HG03521 (cell line): ENCODE data around the gene EID2B.

ENCODE experiments used
- ATAC-seq: cut with Tn5 transposase; IDR thresholded peaks from one replicate; pipeline ENCODE4 v1.9.1; 2021; ENCODE audit warnings: mild to moderate bottlenecking, moderate library complexity; ENCODE audit not compliant: unreplicated experiment

The EID2B gene

DNA sequence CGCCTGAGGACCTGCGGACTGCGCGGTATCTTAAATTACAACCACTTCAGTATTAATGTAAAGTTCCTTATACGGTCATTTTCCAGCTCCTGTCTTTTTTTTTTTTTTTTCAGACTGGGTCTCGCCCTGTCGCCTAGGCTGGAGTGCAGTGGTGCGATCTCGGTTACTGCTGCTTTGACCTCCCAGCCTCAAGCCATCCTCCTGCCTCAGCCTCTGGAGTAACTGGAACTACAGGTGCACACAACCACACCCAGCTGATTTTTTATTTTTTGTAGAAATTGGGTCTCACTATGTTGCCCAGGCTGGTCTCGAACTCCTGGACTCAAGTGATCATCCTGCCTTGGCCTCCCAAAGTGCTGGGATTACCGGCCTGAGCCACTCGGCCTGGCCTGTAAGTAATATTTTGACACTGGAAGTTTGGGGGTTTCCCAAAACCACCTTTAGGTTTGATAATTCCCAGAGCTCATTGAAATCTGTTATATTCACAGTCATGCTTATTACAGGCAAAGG is 406 bp upstream of the EID2B start:
- no peak for ATAC-seq

DNA sequence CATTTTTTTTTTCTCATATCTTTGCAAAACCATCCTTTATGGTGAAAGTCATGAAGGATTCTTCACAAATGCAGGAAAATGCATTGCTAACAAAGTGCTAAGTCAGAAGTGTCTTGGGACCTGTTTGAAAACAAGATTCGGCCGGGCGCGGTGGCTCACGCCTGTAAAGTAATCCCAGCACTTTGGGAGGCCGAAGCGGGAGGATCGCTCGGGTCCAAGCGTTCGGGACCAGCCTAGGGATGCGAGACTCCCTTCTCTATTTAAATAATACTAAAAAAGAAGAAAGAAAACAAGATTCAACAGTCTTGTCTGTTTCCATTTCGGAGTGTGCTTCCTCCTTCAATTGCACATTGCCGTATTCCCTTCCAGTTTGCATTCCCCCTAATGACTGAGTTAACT is 819 bp downstream of the EID2B start:
- no peak for ATAC-seq

DNA sequence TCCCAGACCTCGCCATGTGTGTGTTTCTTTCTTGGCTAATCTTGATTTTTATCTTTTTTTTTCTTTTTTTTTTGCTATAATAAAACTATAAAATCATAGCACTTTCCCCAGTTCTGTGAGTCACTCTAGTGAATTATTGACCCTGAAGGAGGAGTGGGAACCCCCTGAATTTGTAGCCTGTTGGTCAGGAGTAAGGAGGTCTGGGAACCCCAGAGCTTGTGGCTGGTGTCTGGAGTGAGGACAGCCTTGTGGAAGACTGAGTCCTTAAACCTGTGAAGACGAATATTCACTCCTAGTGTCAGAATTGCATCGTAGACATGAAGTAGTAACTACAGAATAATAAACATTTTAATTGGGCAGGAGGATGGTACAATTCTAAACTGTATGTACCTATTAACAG is 7.4 kb downstream of the EID2B start:
- no peak for ATAC-seq

DNA sequence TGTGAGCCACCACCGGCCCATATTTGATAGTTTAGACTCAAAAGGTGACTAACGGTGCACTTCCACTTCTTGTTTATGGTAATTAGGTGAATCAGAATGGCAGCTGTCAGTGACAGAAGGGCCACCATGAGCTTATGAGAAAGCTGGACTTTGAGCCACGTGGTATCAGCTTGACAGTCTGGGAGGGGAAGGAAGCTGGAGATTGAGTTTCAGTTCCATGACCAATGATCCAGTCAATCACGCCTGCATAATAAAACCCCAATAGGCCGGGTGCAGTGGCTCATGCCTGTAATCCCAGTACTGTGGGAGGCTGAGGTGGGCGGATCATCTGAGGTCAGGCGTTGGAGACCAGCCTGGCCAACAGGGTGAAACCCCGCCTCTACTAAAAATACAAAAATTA is 8.2 kb downstream of the EID2B start:
- no peak for ATAC-seq

DNA sequence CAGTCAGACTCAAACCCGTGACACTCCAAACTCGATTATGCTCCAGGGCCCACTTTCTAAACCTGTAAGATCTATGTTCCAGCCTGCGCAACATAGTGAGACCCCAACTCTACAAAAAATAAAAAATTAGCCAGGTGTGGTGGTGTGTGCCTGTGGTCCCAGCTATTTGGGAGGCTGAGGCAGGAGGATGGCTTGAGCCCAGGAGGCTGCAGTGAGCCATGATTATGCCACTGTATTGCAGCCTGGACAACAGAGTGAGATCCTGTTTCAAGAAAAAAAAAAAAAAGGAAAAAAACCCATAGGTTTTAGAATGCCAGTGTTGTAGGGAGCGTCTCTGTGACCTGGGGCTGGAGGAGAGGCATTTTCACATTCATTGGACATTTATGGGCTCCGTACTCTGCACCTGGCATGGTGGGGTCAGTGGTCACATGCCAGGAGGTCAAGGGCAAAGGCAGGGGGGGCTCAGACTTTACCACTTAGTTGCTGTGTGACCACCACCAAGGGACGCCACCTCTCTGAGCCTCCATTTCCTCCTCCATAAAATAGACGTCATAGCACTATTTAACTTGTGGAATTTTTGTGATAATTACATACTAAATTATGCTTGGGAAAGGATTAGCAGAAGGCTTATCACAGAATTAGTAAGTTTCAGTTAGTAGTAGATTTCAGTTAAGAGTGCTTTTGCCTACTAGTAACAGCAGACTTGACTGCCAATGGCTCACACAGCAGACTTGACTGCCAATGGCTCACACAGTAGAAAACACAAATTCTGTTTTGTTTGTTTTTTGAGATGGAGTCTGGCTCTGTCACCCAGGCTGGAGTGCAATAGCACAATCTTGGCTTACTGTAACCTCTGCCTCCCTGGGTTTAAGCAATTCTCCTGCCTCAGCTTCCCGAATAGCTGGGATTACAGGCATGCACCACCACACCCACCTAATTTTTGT is 11.8 kb downstream of the EID2B start:
- no peak for ATAC-seq

DNA sequence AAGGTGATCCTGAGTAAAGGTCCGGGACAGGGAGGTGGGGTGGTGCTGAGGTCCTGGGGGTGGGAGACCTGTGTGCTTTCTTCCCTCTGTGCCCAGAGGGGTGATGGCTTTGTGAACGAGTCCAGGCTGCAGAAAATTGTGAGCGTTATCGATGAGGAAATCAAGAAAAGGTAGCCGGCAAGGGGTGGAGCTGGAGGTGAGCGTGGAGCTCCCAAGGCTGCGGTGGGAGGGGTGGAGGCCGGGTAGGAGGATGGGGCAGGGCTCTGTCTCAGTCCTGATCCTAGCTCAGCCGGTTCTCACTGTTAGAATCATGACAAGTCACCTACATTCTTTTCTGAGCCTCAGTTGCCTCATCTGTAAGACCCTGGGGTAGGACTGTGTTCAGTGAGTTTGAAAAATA is 13.7 kb downstream of the EID2B start:
- ATAC-seq: no peak

DNA sequence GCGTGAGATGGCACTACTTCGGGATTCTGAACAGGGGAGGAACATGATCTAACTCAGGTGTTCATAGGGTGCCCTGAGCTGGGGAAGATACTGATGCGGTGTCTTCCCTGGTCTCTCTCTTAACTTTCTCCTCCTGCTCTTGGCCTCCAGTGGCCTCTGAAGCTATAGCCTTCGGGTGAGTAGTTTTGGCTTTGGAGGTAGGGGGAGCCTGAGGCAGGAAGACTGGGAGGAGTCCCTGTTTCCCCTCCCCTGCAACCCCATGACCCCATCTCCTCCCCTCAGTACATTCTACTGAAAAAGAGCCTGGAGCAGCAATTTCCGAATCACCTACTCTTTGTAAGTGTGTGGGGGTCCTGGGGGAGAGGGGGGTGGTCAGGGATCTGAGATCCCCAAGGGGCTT is 14.2 kb downstream of the EID2B start:
- no peak for ATAC-seq

DNA sequence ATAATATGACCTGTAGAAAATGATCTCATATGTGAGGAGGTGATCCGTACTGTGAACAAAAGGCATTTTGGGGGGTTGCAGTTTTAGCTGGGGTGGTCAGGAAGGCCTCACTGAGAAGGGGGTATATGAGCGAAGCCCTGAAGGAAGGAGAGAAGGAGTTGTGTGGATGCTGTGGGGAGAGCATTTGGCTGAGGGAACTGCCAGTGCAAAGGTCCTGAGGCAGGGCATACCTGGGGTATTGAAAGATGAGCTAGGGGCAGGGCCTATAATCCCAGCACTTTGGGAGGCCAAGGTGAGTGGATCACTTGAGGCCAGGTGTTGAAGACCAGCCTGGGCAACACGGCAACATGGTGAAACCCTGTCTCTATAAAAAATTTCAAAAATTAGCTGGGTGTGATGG is 15.2 kb downstream of the EID2B start:
- ATAC-seq: no peak

DNA sequence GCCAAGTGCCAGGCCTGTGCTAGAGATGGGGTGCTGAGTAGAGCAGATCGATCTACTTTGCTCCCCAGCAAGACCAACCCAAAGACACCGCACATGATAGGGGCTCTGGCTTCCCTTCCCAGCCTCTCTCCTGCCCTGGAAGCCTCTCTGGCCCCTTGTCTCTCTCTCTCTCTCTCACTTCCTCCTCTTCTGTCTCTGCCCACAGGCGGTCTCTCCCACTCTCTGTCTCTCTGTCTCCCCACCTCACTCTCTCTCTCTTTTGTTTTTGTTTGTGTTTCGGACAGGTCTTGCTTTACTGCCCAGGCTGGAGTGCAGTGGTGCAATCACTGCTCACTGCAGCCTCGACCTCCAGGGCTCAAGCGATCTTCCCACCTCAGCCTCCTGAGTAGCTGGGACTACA is 16.4 kb downstream of the EID2B start:
- ATAC-seq: no peak

DNA sequence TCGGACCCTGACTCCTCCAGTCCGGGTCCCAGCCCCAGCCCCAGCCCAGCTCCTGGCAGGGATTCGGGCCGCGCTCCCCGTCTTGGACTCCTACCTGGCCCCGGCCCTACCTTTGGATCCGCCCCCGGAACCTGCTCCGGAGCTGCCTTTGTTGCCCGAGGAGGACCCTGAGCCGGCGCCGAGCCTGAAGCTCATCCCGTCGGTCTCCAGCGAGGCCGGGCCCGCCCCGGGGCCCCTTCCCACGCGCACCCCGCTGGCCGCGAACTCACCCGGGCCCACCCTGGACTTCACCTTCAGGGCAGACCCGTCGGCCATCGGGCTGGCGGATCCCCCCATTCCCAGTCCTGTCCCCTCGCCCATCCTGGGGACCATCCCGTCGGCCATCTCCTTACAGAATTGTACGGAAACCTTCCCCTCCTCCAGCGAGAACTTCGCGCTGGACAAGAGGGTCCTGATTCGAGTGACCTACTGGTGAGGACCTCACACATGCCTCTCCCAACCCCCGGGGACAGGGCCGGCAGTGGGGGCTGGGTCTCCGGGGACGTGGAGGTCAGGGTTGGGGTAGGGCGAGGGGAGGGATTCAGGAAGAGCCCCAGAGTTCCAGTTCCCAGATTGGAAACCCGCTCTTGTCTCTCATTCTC is 17.0 kb downstream of the EID2B start:
- ATAC-seq: no peak

DNA sequence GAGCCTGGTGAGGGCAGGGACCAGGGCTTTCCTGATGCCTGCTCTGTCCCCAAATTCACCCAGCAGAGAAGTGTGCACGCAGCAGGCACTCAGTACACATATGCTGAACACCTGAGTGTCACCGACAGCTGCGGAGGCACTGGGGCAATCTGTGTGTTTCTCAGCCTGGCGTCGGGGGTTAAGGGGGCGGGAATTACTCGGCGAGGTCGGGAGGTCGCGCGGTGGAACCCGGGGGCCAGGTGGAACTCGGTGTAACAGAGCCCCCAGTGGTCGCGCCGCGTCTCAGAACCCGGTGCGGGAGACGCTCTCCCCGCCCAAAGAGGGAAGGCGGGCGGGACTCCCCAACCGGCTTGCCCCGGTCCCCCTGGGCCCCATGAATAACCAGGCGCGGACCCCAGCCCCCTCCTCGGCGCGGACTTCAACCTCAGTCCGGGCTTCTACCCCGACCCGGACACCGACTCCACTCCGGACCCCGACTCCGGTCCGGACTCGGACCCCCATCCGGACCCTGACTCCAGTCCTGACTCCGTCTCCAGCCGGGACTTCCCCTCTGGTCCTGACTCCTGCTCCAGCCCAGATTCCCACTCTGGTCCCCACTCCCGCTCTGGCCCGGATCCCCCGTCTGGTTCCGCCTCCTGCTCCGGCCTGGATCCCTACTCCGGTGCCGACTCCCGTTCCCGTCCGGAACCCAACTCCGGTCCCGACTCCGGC is 17.7 kb downstream of the EID2B start, which contains the start of gene SELENOV:
SELENOV (plus strand) TSS at position 300 of the 711 bp plus-strand sequence; CDS start at position 374, 74 bp downstream.
- no peak for ATAC-seq

DNA sequence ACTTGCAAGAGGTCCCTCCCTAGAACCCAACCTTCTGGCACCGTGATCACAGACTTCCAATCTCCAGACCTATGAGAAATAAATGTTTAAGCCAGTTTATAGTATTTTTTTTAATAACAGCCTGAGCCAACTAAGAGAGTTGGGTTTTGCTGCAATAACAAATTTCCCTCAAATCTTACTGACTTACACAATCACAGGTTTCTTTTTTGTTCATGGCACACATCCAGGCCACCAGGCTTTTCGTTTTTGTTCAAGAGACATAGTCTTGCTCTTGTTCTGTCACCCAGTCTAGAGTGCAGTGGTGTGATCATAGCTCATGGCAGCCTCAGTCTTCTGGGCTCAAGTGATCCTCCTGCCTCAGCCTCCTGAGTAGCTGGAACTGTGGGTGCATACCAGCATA is 19.7 kb downstream of the EID2B start:
- ATAC-seq: no peak

DNA sequence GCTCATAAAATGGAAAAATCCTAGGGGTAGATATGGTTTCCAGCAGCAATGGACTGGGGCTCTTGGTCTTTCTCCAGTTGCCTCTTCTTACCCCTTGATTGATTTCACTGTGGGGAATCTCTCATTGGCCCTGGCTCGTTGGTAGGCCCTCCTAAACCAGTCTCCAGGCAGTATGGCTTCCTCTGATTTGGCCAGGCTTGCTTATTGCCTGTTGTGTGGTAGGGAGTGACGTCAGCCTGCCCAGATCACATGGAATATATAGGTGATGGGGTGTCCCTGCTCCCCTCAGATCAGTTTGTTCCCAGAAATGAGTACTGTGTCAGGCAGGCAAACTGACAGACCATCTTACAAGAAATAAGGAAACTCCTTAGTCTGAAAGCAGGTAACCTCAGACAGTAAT is 23.4 kb downstream of the EID2B start:
- no peak for ATAC-seq

DNA sequence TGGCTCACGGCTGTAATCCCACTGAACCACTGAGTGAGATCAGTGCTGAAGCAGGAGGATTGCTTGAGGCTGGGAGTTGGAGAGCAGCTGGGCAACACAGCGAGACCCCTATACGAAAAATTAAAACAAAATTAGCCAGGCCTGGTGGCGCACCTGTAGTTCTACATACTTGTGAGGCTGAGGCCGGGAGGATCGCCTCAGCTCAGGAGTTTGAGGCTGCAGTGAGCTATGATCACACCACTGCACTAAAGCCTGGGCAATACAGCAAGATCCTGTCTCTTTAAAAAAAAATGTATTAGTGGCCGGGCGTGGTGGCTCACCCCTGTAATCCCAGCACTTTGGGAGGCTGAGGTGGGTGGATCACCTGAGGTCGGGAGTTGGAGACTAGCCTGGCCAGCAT is 24.0 kb downstream of the EID2B start:
- no peak for ATAC-seq

DNA sequence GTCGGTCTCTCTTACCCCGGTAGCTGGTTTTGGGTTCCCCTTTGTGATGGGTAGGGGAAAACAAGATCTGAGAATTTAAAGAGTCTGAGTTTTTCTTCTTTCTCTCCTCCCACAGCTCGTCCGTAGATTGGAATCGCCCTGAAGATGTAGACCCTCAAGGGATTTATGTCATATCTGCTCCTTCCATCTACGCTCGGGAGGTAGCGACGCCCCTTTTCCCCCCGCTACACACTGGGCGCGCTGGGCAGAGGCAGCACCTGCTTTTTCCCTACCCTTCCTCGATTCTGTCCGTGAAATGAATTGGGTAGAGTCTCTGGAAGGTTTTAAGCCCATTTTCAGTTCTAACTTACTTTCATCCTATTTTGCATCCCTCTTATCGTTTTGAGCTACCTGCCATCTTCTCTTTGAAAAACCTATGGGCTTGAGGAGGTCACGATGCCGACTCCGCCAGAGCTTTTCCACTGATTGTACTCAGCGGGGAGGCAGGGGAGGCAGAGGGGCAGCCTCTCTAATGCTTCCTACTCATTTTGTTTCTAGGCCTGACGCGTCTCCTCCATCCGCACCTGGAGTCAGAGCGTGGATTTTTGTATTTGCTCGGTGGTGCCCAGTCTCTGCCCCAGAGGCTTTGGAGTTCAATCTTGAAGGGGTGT is 24.8 kb downstream of the EID2B start:
- no peak for ATAC-seq

DNA sequence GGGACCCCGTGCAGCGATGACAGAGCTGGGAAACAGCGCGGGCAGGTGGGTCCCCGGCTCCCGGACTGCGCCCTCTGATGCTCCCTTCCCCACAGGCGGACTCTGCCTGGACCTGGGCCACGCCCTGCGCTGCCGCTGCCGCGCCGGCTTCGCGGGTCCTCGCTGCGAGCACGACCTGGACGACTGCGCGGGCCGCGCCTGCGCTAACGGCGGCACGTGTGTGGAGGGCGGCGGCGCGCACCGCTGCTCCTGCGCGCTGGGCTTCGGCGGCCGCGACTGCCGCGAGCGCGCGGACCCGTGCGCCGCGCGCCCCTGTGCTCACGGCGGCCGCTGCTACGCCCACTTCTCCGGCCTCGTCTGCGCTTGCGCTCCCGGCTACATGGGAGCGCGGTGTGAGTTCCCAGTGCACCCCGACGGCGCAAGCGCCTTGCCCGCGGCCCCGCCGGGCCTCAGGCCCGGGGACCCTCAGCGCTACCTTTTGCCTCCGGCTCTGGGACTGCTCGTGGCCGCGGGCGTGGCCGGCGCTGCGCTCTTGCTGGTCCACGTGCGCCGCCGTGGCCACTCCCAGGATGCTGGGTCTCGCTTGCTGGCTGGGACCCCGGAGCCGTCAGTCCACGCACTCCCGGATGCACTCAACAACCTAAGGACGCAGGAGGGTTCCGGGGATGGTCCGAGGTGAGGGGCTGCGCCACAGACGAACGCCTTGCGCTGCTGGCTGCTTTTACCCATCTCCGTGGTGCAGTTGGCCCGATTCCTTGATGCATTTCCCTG is 25.5 kb downstream of the EID2B start:
- peak; percentile 66 for ATAC-seq

DNA sequence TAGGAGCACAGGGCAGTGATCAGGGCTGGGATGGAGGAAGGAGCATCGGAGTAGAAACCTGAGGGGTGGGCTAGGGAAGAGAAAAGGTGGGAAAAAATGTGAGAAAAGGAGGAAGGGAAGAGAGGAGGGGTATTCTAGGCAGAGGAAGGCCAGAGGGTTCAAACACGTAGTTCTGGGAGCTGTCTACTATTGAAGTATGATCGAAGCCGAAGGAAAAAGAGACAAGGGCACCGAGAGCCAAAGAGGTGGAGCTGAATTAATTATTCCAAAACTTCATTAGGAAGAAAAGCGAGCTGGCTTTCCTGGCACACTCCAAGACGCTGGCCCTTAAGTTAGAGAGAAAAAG is 26.1 kb downstream of the EID2B start:
- ATAC-seq: no peak

DNA sequence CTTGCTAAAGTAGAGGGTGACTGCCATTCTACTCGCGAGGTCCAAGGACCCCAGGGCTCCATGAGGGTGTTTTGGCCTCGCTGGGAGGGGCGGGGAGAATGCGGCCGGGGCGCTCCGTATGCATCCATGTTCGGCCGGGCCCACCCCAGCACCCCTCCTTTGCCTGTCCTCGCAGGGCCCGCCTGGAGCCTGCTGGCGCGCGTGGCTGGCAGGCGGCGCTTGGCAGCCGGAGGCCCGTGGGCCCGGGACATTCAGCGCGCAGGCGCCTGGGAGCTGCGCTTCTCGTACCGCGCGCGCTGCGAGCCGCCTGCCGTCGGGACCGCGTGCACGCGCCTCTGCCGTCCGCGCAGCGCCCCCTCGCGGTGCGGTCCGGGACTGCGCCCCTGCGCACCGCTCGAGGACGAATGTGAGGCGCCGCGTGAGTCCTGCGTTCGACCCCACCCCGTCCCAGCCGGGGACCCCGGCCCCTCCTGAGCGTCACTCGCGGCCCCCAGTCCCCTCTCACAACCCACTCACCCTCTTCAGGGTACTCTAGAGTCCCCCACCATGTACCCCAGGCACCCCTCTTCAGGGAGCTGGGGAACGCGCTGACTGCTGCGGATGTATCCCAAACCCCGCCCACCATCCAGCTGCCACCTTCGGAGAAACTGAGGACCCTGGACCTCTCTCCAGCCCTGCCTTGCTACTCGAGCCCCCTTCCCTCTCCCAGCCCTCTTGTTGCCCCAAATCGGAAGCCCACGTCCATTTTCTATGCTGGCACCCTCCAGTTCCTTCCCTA is 29.8 kb downstream of the EID2B start:
- no peak for ATAC-seq

DNA sequence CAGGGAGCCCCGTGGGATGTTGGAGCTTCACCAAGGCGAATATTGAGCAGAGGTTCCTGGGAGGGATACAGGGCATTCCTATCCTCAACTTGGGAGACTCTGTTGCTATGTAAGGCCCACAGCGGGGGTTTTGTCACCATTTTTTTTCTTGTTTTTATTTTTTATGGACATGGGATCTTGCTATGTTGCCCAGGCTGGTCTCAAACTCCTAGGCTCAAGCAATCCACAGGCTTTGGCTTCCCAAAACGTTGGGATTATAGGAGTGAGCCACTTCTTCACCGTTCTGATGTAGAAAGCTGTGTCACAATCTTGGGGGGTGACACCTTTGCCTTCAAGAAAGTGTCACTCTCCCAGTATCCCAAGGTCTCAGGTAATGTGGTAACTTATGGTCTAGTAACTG is 31.3 kb downstream of the EID2B start:
- ATAC-seq: no peak

DNA sequence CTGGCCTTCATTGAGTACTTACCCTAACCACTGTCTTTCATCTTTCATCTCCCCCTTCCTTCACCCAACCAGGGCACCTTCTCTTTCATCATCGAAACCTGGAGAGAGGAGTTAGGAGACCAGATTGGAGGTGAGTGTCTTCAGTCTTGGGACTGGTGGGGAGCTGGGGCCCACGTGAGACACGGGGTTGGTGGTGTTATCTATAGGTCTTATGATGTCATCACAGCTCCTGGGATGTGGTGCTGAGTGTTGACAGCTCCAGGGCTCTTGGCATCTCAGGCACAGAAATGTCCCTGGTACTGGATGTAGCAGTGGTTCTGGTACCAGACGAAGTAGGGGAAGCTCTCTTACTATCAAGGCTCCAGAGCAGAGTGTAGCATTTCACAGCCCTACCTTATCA is 32.1 kb downstream of the EID2B start:
- ATAC-seq: no peak
